Adipocyte (in vitro differentiated cells): Measurements from ENCODE around the gene ZBTB32.
A peak's percentile ranks its signal among the peaks of the same experiment; 100 is the strongest.

ENCODE experiments used
- DNase-seq: peaks from one replicate; pipeline ENCODE4 v3.0.0-alpha.2; 2015; ENCODE audit warnings: low read depth
- H3K27me3 ChIP-seq: replicated peaks from 2 replicates; pipeline ENCODE4 v1.7.0; 2013; ENCODE audit warnings: mild to moderate bottlenecking, low read length, moderate library complexity; ENCODE audit not compliant: control insufficient read depth, insufficient read depth
- H3K36me3 ChIP-seq: 2 replicates; pipeline ENCODE4 v1.7.0; 2013; ENCODE audit warnings: low read length, mild to moderate bottlenecking, moderate library complexity; ENCODE audit not compliant: control insufficient read depth, insufficient read depth, severe bottlenecking
- H3K4me1 ChIP-seq: 2 replicates; pipeline ENCODE4 v1.7.0; 2013; ENCODE audit warnings: mild to moderate bottlenecking, low read length, moderate library complexity; ENCODE audit not compliant: control insufficient read depth, insufficient read depth
- H3K4me3 ChIP-seq: 2 replicates; pipeline ENCODE4 v1.7.0; 2013; ENCODE audit warnings: mild to moderate bottlenecking, low read length, moderate library complexity
- H3K9ac ChIP-seq: 2 replicates; pipeline ENCODE4 v1.7.0; 2013; ENCODE audit warnings: mild to moderate bottlenecking, low read length, moderate library complexity
- H3K9me3 ChIP-seq: 2 replicates; pipeline ENCODE4 v1.7.0; 2013; ENCODE audit warnings: mild to moderate bottlenecking, low read length, moderate library complexity; ENCODE audit not compliant: control insufficient read depth

Gene ZBTB32

DNA sequence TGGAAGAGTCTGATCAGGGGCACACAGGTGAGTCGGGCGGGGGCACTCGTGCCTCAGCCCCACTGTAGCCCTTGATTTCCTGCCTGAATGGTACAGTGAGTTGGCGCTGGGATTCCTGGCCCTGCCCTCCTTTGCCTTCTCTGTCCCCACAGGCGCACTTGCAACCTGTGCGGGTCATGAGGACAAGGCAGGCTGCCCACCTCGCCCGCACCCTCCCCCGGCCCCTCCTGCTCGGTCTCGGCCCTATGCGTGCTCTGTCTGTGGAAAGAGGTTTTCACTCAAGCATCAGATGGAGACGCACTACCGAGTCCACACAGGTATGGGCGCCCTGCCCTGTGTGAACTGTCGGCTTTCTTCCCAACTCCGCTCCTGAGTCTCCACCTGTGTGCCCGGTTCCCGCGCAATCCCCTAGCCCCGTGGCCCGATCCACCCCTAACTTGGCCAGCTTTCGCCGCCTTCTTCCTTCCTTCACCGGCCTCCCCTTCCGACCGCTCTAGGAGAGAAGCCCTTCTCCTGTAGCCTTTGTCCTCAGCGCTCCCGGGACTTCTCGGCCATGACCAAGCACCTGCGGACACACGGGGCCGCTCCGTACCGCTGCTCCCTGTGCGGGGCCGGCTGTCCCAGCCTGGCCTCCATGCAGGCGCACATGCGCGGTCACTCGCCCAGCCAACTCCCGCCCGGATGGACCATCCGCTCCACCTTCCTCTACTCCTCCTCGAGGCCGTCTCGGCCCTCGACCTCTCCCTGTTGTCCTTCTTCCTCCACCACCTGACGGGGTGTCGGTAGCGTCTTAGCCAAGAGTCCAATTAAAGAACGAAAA lies 11.8 kb downstream of the ZBTB32 start:
- peak; percentile 74 for DNase-seq
- Histone ChIP-seq H3K9me3 (no peaks in the 10 kb centered on the region), H3K4me1 (peaks cover 25% of the 10 kb centered on the region), H3K9ac (peak overlapping the region; percentile 91), H3K27me3 (no peaks in the 10 kb centered on the region), H3K36me3 (peaks cover 8% of the 10 kb centered on the region), H3K4me3 (peak overlapping the region; percentile 95)

DNA sequence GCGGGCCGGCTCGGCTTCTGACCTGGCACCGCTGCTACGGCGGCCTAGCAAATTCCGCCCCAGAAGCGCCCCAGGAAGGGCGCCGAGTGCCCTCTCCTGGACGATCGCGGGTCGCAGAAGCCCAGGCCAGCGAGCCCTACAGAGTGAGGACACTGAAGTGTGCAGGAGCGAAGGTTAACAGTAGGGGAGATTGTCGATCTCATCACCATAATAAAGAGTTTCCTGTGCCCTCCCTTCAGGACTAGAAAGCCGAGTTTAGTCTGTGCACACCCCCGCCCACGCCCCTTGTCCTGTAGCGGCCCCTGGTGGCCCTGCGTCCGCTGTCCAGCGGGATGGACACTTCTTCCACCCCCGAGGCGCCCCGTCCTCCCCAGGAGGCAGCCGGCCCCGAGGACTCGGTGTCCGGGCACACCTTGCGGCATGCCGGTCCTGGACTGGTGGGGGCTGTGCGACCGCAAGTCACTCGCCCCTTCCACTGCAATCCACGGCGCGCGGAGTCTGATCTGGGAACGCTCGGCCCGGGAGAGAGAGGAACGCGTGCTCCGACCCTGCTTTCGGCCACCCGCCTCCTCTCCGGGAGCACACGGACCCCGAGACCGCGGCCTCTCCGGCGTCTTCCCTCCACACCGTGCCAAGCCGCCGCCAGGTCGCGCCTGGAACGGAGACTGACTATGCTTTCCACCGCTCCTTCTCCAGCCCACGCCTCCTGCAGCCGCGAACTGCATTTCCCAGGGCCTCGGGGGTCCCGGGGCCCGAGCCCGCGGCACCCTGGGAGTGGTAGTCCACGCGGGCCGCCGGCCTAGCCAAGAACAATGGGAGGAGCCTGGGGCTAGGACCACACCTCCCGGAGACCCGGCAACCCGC lies 12.7 kb downstream of the ZBTB32 start:
- H3K4me3 ChIP-seq = peak overlapping the region; percentile 95
- peak overlapping the region; percentile 91 for H3K9ac ChIP-seq
- DNase-seq = peak; percentile 96
- no peaks in the 10 kb centered on the region for H3K9me3 ChIP-seq
- peaks cover 25% of the 10 kb centered on the region for H3K4me1 ChIP-seq
- peaks cover 16% of the 10 kb centered on the region for H3K36me3 ChIP-seq
- H3K27me3 ChIP-seq = no peaks in the 10 kb centered on the region

DNA sequence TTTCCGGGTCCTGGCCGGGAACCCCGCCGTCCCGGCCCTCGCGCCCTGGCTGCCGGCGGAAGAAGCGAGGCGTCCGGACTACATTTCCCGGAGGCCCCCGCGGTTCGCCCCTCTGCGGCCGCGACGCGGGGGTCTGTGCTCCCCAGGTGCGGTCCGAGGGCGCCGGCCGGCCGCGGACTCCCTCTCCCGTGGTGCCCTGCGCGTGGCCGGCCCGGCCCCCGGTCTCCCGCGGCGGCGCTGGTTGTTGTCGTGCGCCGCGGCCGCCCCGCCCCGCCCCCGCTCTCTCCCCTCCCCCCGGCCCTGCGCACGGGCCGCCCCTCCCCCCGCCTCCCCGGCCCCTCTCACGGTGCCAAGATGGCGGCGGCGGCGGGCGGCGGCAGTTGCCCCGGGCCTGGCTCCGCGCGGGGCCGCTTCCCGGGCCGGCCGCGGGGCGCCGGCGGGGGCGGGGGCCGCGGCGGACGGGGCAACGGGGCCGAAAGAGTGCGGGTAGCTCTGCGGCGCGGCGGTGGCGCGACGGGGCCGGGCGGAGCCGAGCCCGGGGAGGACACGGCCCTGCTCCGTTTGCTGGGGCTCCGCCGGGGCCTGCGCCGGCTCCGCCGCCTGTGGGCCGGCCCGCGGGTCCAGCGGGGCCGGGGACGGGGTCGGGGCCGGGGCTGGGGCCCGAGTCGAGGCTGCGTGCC lies 13.4 kb downstream of the ZBTB32 start, which contains the start of gene KMT2B:
TSS of gene KMT2B (plus strand) at position 339 of the 680 bp plus-strand sequence. CDS start at position 355, 16 bp downstream.
- H3K27me3 ChIP-seq = no peaks in the 10 kb centered on the region
- peaks cover 24% of the 10 kb centered on the region for H3K36me3 ChIP-seq
- peak; percentile 98 for DNase-seq
- peak within 1 kb of the TSS; percentile 94 for H3K9ac ChIP-seq
- no peaks in the 10 kb centered on the region for H3K9me3 ChIP-seq
- peaks cover 25% of the 10 kb centered on the region for H3K4me1 ChIP-seq
- peak within 1 kb of the TSS; percentile 95 for H3K4me3 ChIP-seq

DNA sequence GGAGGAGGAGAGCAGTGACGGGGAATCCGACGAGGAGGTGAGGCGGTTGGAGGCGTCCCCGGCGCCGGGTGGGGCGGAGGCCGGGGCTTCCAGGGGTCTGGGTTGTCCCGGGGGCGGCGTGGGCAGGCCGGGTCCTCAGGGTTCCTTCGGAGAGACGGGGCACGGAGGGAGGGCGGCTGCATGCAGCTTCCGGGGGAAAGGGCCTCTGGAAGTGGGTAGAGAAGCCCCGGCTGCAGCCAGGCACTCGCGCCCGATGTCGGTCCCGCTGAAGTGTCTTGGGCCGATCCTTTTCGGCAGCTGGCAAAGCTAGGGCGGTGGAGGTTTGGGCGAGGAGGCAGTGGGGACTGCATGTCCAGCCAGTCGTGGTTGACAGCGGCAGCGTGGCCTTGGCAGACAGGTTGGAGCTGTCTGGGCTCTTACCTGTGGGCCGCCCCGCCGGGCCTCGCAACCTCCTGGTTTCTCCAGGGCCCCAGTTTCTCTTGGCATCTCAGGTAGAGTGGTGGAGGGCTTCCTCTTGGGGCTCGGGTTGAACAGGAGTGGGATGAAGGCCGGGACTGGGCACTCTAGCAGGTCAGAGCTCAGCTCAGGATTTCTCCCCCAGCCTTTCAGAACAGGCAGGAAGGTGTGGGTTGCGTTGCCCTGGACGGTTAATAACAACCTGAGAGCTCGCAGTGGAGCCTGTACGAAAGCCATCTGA lies 14.1 kb downstream of the ZBTB32 start:
- Histone ChIP-seq H3K4me1 (peaks cover 25% of the 10 kb centered on the region), H3K36me3 (peaks cover 31% of the 10 kb centered on the region), H3K4me3 (peak overlapping the region; percentile 92), H3K9ac (peak overlapping the region; percentile 94), H3K27me3 (no peaks in the 10 kb centered on the region), H3K9me3 (no peaks in the 10 kb centered on the region)
- DNase-seq = peak; percentile 31

DNA sequence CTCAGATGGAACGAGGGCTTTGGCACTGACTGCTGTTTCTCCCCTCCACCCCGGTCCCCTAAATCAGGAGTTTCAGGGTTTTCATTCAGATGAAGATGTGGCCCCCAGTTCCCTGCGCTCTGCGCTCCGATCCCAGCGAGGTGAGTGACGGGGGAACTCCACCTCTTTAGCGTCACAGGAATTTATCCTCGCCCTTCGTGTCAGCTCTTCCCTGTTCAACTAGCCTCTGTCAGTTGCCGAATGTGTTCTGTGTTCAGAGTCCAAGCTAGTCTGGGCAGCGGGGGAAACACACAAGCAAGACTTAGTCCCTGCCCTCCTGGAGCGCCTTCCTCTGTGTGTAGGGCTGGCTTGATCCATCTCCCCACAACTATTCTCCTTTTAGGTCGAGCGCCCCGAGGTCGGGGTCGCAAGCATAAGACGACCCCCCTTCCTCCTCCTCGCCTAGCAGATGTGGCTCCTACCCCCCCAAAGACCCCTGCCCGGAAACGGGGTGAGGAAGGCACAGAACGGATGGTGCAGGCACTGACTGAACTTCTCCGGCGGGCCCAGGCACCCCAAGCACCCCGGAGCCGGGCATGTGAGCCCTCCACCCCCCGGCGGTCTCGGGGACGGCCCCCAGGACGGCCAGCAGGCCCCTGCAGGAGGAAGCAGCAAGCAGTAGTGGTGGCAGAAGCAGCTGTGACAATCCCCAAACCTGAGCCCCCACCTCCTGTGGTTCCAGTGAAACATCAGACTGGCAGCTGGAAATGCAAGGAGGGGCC lies 15.2 kb downstream of the ZBTB32 start:
- peak overlapping the region; percentile 92 for H3K4me3 ChIP-seq
- DNase-seq = no peak

DNA sequence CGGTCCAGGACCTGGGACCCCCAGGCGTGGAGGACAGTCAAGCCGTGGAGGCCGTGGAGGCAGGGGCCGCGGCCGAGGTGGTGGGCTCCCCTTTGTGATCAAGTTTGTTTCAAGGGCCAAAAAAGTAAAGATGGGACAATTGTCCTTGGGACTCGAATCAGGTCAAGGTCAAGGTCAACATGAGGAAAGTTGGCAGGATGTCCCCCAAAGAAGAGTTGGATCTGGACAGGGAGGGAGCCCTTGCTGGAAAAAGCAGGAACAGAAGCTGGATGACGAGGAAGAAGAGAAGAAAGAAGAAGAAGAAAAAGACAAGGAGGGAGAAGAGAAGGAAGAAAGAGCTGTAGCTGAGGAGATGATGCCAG lies 15.8 kb downstream of the ZBTB32 start:
- DNase-seq = no peak
- H3K9me3 ChIP-seq = no peaks in the 10 kb centered on the region
- peaks cover 48% of the 10 kb centered on the region for H3K36me3 ChIP-seq
- H3K4me3 ChIP-seq = no peak overlapping the region
- H3K27me3 ChIP-seq = no peaks in the 10 kb centered on the region
- H3K9ac ChIP-seq = no peak overlapping the region
- peaks cover 25% of the 10 kb centered on the region for H3K4me1 ChIP-seq

More for the DNA sequence above, 15.2 kb downstream of the ZBTB32 start:
- no peaks in the 10 kb centered on the region for H3K9me3 ChIP-seq
- H3K27me3 ChIP-seq = no peaks in the 10 kb centered on the region
- H3K4me1 ChIP-seq = peaks cover 25% of the 10 kb centered on the region
- peak overlapping the region; percentile 94 for H3K9ac ChIP-seq
- peaks cover 42% of the 10 kb centered on the region for H3K36me3 ChIP-seq

DNA sequence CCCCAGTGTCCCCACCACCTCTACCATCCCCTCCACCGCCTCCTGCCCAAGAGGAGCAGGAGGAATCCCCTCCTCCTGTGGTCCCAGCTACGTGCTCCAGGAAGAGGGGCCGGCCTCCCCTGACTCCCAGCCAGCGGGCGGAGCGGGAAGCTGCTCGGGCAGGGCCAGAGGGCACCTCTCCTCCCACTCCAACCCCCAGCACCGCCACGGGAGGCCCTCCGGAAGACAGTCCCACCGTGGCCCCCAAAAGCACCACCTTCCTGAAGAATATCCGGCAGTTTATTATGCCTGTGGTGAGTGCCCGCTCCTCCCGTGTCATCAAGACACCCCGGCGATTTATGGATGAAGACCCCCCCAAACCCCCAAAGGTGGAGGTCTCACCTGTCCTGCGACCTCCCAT lies 16.3 kb downstream of the ZBTB32 start:
- Histone ChIP-seq H3K9ac (no peak overlapping the region), H3K36me3 (peaks cover 53% of the 10 kb centered on the region), H3K4me1 (peaks cover 21% of the 10 kb centered on the region)

DNA sequence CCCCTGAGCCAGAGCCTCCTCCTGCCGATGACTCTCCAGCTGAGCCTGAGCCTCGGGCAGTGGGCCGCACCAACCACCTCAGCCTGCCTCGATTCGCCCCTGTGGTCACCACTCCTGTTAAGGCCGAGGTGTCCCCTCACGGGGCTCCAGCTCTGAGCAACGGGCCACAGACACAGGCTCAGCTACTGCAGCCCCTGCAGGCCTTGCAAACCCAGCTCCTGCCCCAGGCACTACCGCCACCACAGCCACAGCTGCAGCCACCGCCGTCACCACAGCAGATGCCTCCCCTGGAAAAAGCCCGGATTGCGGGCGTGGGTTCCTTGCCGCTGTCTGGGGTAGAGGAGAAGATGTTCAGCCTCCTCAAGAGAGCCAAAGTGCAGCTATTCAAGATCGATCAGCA lies 17.0 kb downstream of the ZBTB32 start:
- no peaks in the 10 kb centered on the region for H3K27me3 ChIP-seq
- peaks cover 14% of the 10 kb centered on the region for H3K4me1 ChIP-seq
- H3K9me3 ChIP-seq = no peaks in the 10 kb centered on the region
- H3K36me3 ChIP-seq = peaks cover 60% of the 10 kb centered on the region
- no peak for DNase-seq
- no peak overlapping the region for H3K4me3 ChIP-seq
- no peak overlapping the region for H3K9ac ChIP-seq

More for the DNA sequence above, 16.3 kb downstream of the ZBTB32 start:
- Histone ChIP-seq H3K27me3 (no peaks in the 10 kb centered on the region), H3K4me3 (no peak overlapping the region), H3K9me3 (no peaks in the 10 kb centered on the region)
- no peak for DNase-seq

DNA sequence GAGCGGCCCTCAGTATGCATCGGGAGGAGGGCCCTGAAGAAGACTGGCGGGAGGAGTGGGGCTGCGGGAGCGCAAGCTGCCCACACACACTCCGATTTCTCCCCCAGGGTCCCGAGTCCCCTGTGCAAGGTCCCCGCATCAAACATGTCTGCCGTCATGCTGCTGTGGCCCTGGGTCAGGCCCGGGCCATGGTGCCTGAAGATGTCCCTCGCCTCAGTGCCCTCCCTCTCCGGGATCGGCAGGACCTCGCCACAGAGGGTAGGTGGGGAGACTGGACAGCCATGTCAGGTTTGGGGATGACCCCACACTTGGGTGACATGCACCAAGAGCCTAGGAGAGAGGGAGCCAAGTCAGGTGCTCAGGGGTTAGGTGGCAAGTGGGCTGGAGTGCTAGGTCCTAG lies 18.1 kb downstream of the ZBTB32 start:
- DNase-seq = no peak
- Histone ChIP-seq H3K4me3 (no peak overlapping the region), H3K36me3 (peaks cover 69% of the 10 kb centered on the region), H3K9me3 (no peaks in the 10 kb centered on the region), H3K4me1 (peaks cover 14% of the 10 kb centered on the region), H3K9ac (no peak overlapping the region), H3K27me3 (no peaks in the 10 kb centered on the region)

DNA sequence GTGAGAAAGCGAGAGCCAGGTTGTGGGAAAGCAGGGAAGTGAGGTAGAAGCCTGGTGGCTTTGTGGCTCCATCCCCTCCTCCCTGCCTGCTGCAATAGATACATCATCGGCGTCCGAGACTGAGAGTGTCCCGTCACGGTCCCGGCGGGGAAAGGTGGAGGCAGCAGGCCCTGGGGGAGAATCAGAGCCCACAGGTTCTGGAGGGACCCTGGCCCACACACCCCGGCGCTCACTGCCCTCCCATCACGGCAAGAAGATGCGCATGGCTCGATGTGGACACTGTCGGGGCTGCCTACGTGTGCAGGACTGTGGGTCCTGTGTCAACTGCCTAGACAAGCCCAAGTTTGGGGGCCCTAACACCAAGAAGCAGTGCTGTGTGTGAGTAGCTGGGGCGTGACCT lies 18.5 kb downstream of the ZBTB32 start:
- DNase-seq = no peak
- Histone ChIP-seq H3K9ac (no peak overlapping the region), H3K4me3 (no peak overlapping the region), H3K4me1 (peaks cover 14% of the 10 kb centered on the region), H3K27me3 (no peaks in the 10 kb centered on the region), H3K36me3 (peaks cover 74% of the 10 kb centered on the region), H3K9me3 (no peaks in the 10 kb centered on the region)
